ENCODE results near the gene CEP170.

DNA sequence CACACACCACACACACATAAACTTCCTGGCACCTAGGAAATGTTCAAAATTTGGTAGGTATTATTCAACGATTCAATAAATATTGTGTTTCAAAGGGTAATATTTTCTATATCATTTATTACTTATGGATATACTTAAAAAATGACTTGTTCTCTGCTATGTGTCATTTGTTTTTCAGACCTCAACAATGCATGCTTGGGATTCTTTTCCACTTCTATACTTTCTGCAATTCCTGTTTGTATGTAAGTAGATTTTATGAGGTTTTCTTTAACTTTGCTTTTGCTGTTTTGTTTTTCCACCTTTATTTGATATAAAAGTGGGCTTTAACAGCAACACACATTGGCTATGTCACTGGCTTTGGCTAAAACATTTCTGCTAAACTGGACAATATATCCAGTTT, 3.5 kb downstream of the CEP170 start:
- TF ChIP-seq EZH2 (IDR thresholded peaks at IDR 0.05) (no peak), FOXP2 (optimal IDR thresholded peaks at IDR 0.05; ENCODE audit: control extremely low read depth, extremely low read length, insufficient read depth) (no peak)
